ENCODE data around the gene NECAB3.

DNA sequence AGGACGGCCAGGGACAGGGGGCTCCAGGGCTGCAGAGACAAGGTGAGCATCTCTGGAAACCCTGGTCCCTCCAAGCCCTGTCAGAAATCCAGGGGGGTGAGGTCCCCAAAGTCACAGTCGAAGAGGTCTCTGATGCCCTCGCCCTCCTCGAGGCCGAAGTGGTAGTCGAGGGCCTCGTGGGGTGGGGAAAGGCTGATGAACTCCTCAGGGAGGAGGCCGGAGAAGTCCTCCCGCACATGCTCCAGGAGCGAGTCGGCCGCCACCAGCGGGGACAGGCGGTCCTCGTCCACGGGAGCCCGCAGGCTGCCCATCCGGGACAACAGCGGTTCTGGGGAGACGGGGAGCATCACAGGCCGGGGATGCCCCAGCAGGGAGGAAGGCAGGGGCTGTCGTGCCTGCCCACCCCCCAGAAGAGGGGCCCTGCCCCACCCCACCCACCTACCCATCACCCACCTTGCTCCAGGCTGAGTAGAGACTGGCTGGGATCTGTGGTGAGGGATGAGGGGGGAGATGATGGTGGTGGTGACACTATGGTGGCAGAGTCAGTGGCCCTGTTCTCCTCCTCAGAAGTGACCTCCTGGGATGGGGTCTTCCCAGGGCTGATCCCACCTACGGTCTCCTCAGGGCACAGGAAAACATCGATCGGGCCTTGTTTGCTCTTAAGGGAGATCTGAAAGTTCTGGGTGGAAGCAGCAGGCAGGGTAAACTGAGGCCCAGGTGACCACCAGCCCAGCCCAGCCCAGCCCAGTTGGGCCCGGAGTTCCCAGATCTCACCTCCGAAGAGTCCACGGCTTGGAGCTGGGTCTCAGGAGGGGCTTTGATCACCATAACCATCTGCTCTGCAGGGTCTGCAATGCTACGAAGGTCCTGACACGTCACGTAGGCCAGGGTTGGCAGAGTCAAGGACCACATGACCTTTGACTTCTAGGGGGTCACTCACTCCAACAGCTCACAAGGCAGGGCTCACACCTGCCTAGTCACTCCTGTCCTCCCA is 2.7 kb upstream of the NECAB3 start:
- no peak for TF ChIP-seq CTCF (conservative IDR thresholded peaks at IDR 0.05; ENCODE audit: low read depth, low read length)
- TF ChIP-seq EZH2phosphoT487 (IDR thresholded peaks at IDR 0.05; ENCODE audit: borderline replicate concordance, low read length), result no peak
